RWPE1 (cell line): ENCODE results near the gene IL23R.

Source experiments
- CTCF ChIA-PET: fragments of 350-600 bp; sonication (Branson Sonifier 250); formaldehyde crosslinking; extraction: SDS; loops from one replicate; lab custom pipeline; 2021; lab: Yijun Ruan, JAX
- POLR2A ChIA-PET: fragments of 400-600 bp; formaldehyde crosslinking; extraction: SDS; loops from one replicate; lab custom pipeline; 2020; ENCODE audit warnings: antibody characterized with exemption; ENCODE audit not compliant: low non-redundant PET; lab: Yijun Ruan, JAX
- DNase-seq: peaks from one replicate; pipeline ENCODE4 v3.0.0; 2012; ENCODE audit warnings: low spot score
- H3K27ac ChIP-seq: fragments of 450-650 bp; 2 replicates; pipeline ENCODE4 v1.5.1; 2017
- CTCF ChIP-seq: fragments of 450-650 bp; conservative IDR thresholded peaks from 2 replicates; pipeline ENCODE4 v1.5.1; 2017; ENCODE audit warnings: low read depth, mild to moderate bottlenecking

Gene IL23R

GRCh38 chr1:67269061-67269460, 102.8 kb downstream of the IL23R start:
- POLR2A ChIA-PET: no interaction called here
- TF ChIP-seq CTCF: no peak
- no peak overlapping the region for H3K27ac ChIP-seq
- DNase-seq: no peak
- CTCF ChIA-PET: no interaction called here

GRCh38 chr1:67270541-67270940, 104.3 kb downstream of the IL23R start:
- CTCF ChIA-PET: interaction anchor here (0.7 kb wide), 1 partner anchor 62 kb away, joined by 3 read pairs; no protein-coding TSS in a partner anchor
- POLR2A ChIA-PET: no interaction called here
- TF ChIP-seq CTCF: no peak
- DNase-seq: no peak
- no peak overlapping the region for H3K27ac ChIP-seq

- DNase-seq: no peak
- ChIA-PET CTCF (no interaction called here), POLR2A (no interaction called here)
- no peak for TF ChIP-seq CTCF
- H3K27ac ChIP-seq: no peak overlapping the region
Measured at GRCh38 chr1:67273591-67273990, 107.3 kb downstream of the IL23R start.

GRCh38 chr1:67274623-67275325, 108.5 kb downstream of the IL23R start:
- POLR2A ChIA-PET: no interaction called here
- CTCF ChIA-PET: no interaction called here
- TF ChIP-seq CTCF: no peak
- H3K27ac ChIP-seq: no peak overlapping the region
- no peak for DNase-seq

- TF ChIP-seq CTCF: no peak
- POLR2A ChIA-PET: no interaction called here
- CTCF ChIA-PET: no interaction called here
- no peak for DNase-seq
- H3K27ac ChIP-seq: no peak overlapping the region
Measured at GRCh38 chr1:67280696-67281095, 114.4 kb downstream of the IL23R start.

GRCh38 chr1:67281244-67281643, 115.0 kb downstream of the IL23R start:
- POLR2A ChIA-PET: no interaction called here
- no peak for DNase-seq
- CTCF ChIA-PET: no interaction called here
- no peak overlapping the region for H3K27ac ChIP-seq
- TF ChIP-seq CTCF: no peak
